Esophagus squamous epithelium (tissue), 5 donors: ENCODE data around the gene CCDC43. TPM values are rescaled to one million over a fixed set of nuclear protein-coding genes. Genes with fewer than 3 reads are reported as not detected.

Experiments used
- DNase-seq: peaks from one replicate; lab custom pipeline; 2025; lab: John Stamatoyannopoulos, UW
- H3K27ac ChIP-seq, 4 donors: fragments of 200-600 bp; sonication (generic); one replicate each; pipeline ENCODE4 v1.5.1; 2016 to 2019; ENCODE audit warnings: mild to moderate bottlenecking in 1 of 4
- H3K27me3 ChIP-seq, 4 donors: fragments of 200-600 bp; sonication (generic); 1 replicate in 3 of 4; 2 replicates in 1 of 4; pipeline versions ENCODE4 v1.5.1 to v1.6.0; 2017 to 2021; ENCODE audit warnings: antibody characterized with exemption in 1 of 4
- H3K36me3 ChIP-seq, 3 donors: fragments of 200-600 bp; sonication (generic); one replicate each; pipeline ENCODE4 v1.5.1; 2016 to 2019
- H3K4me1 ChIP-seq, 3 donors: fragments of 200-600 bp; sonication (generic); one replicate each; pipeline ENCODE4 v1.5.1; 2017 to 2019
- H3K4me3 ChIP-seq, 4 donors: fragments of 200-600 bp; sonication (generic); 1 replicate in 3 of 4; 2 replicates in 1 of 4; pipeline ENCODE4 v1.5.1; 2016 to 2019; ENCODE audit warnings: mild to moderate bottlenecking in 2 of 4, moderate library complexity in 1 of 4
- H3K9me3 ChIP-seq, 3 donors: fragments of 200-600 bp; sonication (generic); one replicate each; pipeline ENCODE4 v1.5.1; 2016 to 2019
- CTCF ChIP-seq, 6 experiments: fragments of 450-650 bp in 4 of 6; fragments of 200-600 bp in 2 of 6; sonication (generic) in 2 of 6; IDR thresholded peaks; one replicate each; pipeline ENCODE4 v1.5.1; 2016 to 2019; ENCODE audit warnings: antibody characterized with exemption in 6 of 6, mild to moderate bottlenecking in 4 of 6, moderate library complexity in 4 of 6
- POLR2A ChIP-seq, 4 donors: fragments of 450-650 bp; IDR thresholded peaks; one replicate each; pipeline ENCODE4 v1.6.1; 2017; ENCODE audit warnings: antibody characterized with exemption in 4 of 4, mild to moderate bottlenecking in 4 of 4, moderate library complexity in 3 of 4
- WGBS, 2 donors: methylation state at CpG; one replicate each; pipeline ENCODE4 v1.1.5; 2018; 5-methylcytosine and 5-hydroxymethylcytosine counted together
- intact Hi-C: fragments of 100-400 bp; cut with DNase I; formaldehyde crosslinking; loops from one replicate; pipeline ENCODE4 v1.15.0; 2022
- total RNA-seq, 4 donors: library from RNA; depleted of rRNA; stranded (reverse); fragments of >200 nt; gene quantifications; one replicate each; pipeline ENCODE4 v1.1.0, GENCODE V29; 2016
- donor health status: DM: yes; HTN: yes; CAD: no.

CCDC43 gene
- total RNA-seq, 4 donors from 2014 or later = 10.2 to 23.0 (median 19.7) TPM

- no peaks in the 10 kb centered on the region for H3K36me3 ChIP-seq
- TF ChIP-seq POLR2A (IDR thresholded peaks at IDR 0.05) = no peak
- TF ChIP-seq CTCF (IDR thresholded peaks at IDR 0.05) = no peak
- 45 to 52% methylated on average over 2 of the region's 2 CpGs for WGBS, 2 donors
- H3K4me1 ChIP-seq = no peaks in the 10 kb centered on the region
- H3K4me3 ChIP-seq = no peak overlapping the region
- H3K27ac ChIP-seq = no peak overlapping the region
- no peak for DNase-seq
- H3K27me3 ChIP-seq = peaks cover 0 to 75% (median 0%) of the 10 kb centered on the region in 4 donors
- intact Hi-C loops = no loop called here
- H3K9me3 ChIP-seq = no peaks in the 10 kb centered on the region
Observed at GRCh38 chr17:44648963-44649362, 40.6 kb downstream of the CCDC43 start.

GRCh38 chr17:44647736-44648135, 41.8 kb downstream of the CCDC43 start:
- DNase-seq = no peak
- intact Hi-C loops = no loop called here

DNA sequence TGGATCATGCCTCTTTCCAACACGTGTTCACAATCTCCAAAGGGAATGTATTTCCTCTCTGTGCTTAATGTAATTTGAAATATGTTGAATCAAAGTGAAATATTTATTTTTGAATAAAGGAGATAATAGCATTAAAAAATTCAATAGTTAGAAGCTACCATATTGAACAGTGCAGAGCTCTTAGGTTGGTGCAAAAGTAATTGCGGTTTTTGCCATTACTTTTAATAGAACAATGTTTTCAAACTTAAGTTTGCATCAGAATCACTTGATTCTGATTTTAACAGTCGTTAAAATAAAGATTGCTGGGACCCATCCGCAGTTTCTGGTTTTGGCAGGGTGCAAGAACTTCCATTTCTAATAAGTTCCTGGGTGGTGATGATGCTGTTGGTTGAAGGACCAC, 43.3 kb downstream of the CCDC43 start:
- H3K27ac ChIP-seq = no peak overlapping the region
- H3K4me3 ChIP-seq = no peak overlapping the region
- peaks cover 0 to 49% (median 0%) of the 10 kb centered on the region in 4 donors for H3K27me3 ChIP-seq
- TF ChIP-seq POLR2A (IDR thresholded peaks at IDR 0.05) = no peak
- TF ChIP-seq CTCF (IDR thresholded peaks at IDR 0.05) = no peak
- intact Hi-C loops = no loop called here
- H3K36me3 ChIP-seq = no peaks in the 10 kb centered on the region
- DNase-seq = no peak
- no peaks in the 10 kb centered on the region for H3K4me1 ChIP-seq
- no peaks in the 10 kb centered on the region for H3K9me3 ChIP-seq
- 70 to 87% methylated on average over 4 of the region's 4 CpGs for WGBS, 2 donors

More at GRCh38 chr17:44647736-44648135, 41.8 kb downstream of the CCDC43 start:
- H3K9me3 ChIP-seq = no peaks in the 10 kb centered on the region
- no peak overlapping the region for H3K4me3 ChIP-seq
- TF ChIP-seq POLR2A (IDR thresholded peaks at IDR 0.05) (no peak), CTCF (IDR thresholded peaks at IDR 0.05) (no peak)
- no peaks in the 10 kb centered on the region for H3K36me3 ChIP-seq
- no peaks in the 10 kb centered on the region for H3K4me1 ChIP-seq
- H3K27ac ChIP-seq = no peak overlapping the region
- H3K27me3 ChIP-seq = peaks cover 0 to 63% (median 0%) of the 10 kb centered on the region in 4 donors

- H3K36me3 ChIP-seq = no peaks in the 10 kb centered on the region
- peaks cover 0 to 42% (median 0%) of the 10 kb centered on the region in 4 donors for H3K27me3 ChIP-seq
- no peaks in the 10 kb centered on the region for H3K4me1 ChIP-seq
- intact Hi-C loops = no loop called here
- H3K27ac ChIP-seq = no peak overlapping the region
- H3K9me3 ChIP-seq = no peaks in the 10 kb centered on the region
- no peak overlapping the region for H3K4me3 ChIP-seq
- 74 to 88% methylated on average over 7 to 12 of the region's 12 CpGs for WGBS, 2 donors
- TF ChIP-seq CTCF (IDR thresholded peaks at IDR 0.05) (no peak), POLR2A (IDR thresholded peaks at IDR 0.05) (no peak)
- no peak for DNase-seq
Observed at GRCh38 chr17:44645341-44645740, 44.2 kb downstream of the CCDC43 start.

- H3K36me3 ChIP-seq = no peaks in the 10 kb centered on the region
- peaks cover 0 to 41% (median 0%) of the 10 kb centered on the region in 4 donors for H3K27me3 ChIP-seq
- H3K4me1 ChIP-seq = no peaks in the 10 kb centered on the region
- 37 to 51% methylated on average over 7 of the region's 7 CpGs for WGBS, 2 donors
- no peaks in the 10 kb centered on the region for H3K9me3 ChIP-seq
- intact Hi-C loops = no loop called here
- TF ChIP-seq POLR2A (IDR thresholded peaks at IDR 0.05) (no peak), CTCF (IDR thresholded peaks at IDR 0.05) (no peak)
- DNase-seq = no peak
- H3K4me3 ChIP-seq = no peak overlapping the region
- no peak overlapping the region for H3K27ac ChIP-seq
Observed at GRCh38 chr17:44642834-44643233, 46.7 kb downstream of the CCDC43 start.
